Measurements from ENCODE around the gene CYP1B1.

- TF ChIP-seq SUZ12 (IDR thresholded peaks at IDR 0.05; ENCODE audit: extremely low read depth, insufficient read depth, insufficient read length) (no peak), YY1 (IDR thresholded peaks at IDR 0.05; ENCODE audit: insufficient read depth, insufficient read length) (no peak), ZNF274 (IDR thresholded peaks at IDR 0.05; ENCODE audit: low read depth, low read length) (no peak)
Observed at GRCh38 chr2:38077431-38077769, 1.4 kb upstream of the CYP1B1 start.

Measured in NT2/D1 (cell line).